Testis (tissue), 3 donors: Measurements from ENCODE around the gene RAB1A. TPM values are rescaled to one million over a fixed set of nuclear protein-coding genes. Genes with fewer than 3 reads are reported as not detected.

Source experiments
- DNase-seq: peaks from one replicate; pipeline ENCODE4 v3.0.0-alpha.2; 2019
- H3K27ac ChIP-seq, 2 donors: fragments of 200-600 bp; sonication (generic); one replicate each; pipeline ENCODE4 v1.5.1; 2019
- H3K27me3 ChIP-seq: fragments of 200-600 bp; sonication (generic); one replicate; pipeline ENCODE4 v1.5.1; 2019
- H3K36me3 ChIP-seq: fragments of 200-600 bp; sonication (generic); one replicate; pipeline ENCODE4 v1.5.1; 2017; ENCODE audit warnings: low read depth; ENCODE audit errors: missing control alignments
- H3K4me1 ChIP-seq: fragments of 200-600 bp; sonication (generic); one replicate; pipeline ENCODE4 v1.5.1; 2019
- H3K4me3 ChIP-seq, 2 donors: fragments of 200-600 bp; sonication (generic); one replicate each; pipeline ENCODE4 v1.5.1; 2017 to 2019
- H3K9me3 ChIP-seq: fragments of 200-600 bp; sonication (generic); one replicate; pipeline ENCODE4 v1.5.1; 2017
- CTCF ChIP-seq, 3 experiments: fragments of 450-650 bp in 2 of 3; fragments of 200-600 bp in 1 of 3; sonication (generic) in 1 of 3; IDR thresholded peaks; one replicate each; pipeline ENCODE4 v1.5.1; 2016 to 2019; ENCODE audit warnings: antibody characterized with exemption in 3 of 3, mild to moderate bottlenecking in 2 of 3, moderate library complexity in 1 of 3
- POLR2A ChIP-seq: fragments of 450-650 bp; IDR thresholded peaks from one replicate; pipeline ENCODE4 v1.6.1; 2017; ENCODE audit warnings: antibody characterized with exemption, mild to moderate bottlenecking, moderate library complexity
- WGBS, 2 donors: methylation state at CpG; one replicate each; pipeline ENCODE4 v1.1.5; 2018; 5-methylcytosine and 5-hydroxymethylcytosine counted together
- intact Hi-C: fragments of 100-400 bp; cut with DNase I; formaldehyde crosslinking; loops from one replicate; pipeline ENCODE4 v1.15.1; 2023; ENCODE audit warnings: low total_unique reads
- polyA plus RNA-seq: library from polyadenylated mRNA; stranded (reverse); fragments of 350-450 nt; fragmentation: Illumina TruSeq; extraction: RNeasy Lipid Tissue Mini Kit (QIAGEN cat#74804); gene quantifications from one replicate; pipeline ENCODE4 v1.2.3, GENCODE V29; 2014; ENCODE audit warnings: low read depth, low replicate concordance; ENCODE audit not compliant: insufficient read depth
- total RNA-seq, 2 donors: library from RNA; depleted of rRNA; stranded (reverse); fragments of >200 nt; gene quantifications; one replicate each; pipeline ENCODE4 v1.2.3, GENCODE V29; 2016

Gene RAB1A
- total and polyA plus RNA-seq, 3 donors from 2014 or later = 82.0 to 154 (median 113) TPM

DNA sequence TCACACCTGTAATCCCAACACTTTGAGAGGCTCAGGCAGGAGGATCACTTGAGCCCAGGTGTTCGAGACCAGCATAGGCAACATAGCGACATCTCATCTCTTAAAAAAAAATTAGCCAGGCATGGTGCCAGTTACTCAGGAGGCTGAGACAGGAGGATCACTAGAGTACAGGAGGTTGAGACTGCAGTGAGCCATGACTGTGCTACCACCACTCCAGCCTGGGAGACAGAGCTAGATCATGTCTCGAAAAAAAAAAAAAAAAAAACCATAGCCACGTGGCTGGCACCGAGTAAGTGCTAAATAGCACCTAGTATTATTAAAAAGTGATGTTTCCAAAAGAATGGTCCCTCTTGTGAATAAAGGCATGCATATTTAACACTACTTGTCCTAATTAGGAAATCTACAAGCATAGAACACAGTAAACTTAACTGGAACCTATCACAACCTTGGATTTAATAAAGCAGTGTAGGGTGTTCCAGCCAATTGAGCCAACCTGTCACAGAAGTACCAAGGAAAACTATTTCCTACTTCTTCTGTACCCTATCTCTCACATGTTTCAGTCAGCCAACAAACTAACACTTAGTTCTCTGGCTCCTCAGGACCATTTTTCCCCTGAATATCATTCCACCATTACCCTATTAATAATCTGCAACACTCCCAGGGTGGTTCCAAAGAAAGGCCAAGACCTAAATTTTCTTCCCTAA, 8.8 kb downstream of the RAB1A start:
- Histone ChIP-seq H3K36me3 (no peaks in the 10 kb centered on the region), H3K27me3 (no peaks in the 10 kb centered on the region), H3K4me1 (peaks cover 33% of the 10 kb centered on the region), H3K9me3 (no peaks in the 10 kb centered on the region), H3K27ac (peak overlapping the region in 1 of 2 donors; percentile 30), H3K4me3 (no peak overlapping the region)
- WGBS, 2 donors = 65 to 68% methylated on average over 5 of the region's 5 CpGs
- TF ChIP-seq POLR2A (no peak), CTCF (IDR thresholded peaks at IDR 0.05) (no peak)
- intact Hi-C loops = no loop called here
- no peak for DNase-seq

- Histone ChIP-seq H3K27ac (no peak overlapping the region), H3K36me3 (no peaks in the 10 kb centered on the region), H3K27me3 (no peaks in the 10 kb centered on the region), H3K4me1 (peaks cover 14% of the 10 kb centered on the region), H3K9me3 (no peaks in the 10 kb centered on the region), H3K4me3 (no peak overlapping the region)
- intact Hi-C loops = no loop called here
- TF ChIP-seq CTCF (IDR thresholded peaks at IDR 0.05) = no peak
- TF ChIP-seq POLR2A = no peak
- no peak for DNase-seq
These were observed 13.3 kb downstream of the RAB1A start for GRCh38 chr2:65116645-65117044.

- TF ChIP-seq CTCF (IDR thresholded peaks at IDR 0.05) (no peak), POLR2A (no peak)
- intact Hi-C loops = no loop called here
- no peak overlapping the region for H3K27ac ChIP-seq
- DNase-seq = no peak
- no peaks in the 10 kb centered on the region for H3K27me3 ChIP-seq
- H3K4me3 ChIP-seq = no peak overlapping the region
- H3K4me1 ChIP-seq = peaks cover 5% of the 10 kb centered on the region
- no peaks in the 10 kb centered on the region for H3K36me3 ChIP-seq
- H3K9me3 ChIP-seq = no peaks in the 10 kb centered on the region
These were observed 15.0 kb downstream of the RAB1A start for GRCh38 chr2:65114921-65115320.

DNA sequence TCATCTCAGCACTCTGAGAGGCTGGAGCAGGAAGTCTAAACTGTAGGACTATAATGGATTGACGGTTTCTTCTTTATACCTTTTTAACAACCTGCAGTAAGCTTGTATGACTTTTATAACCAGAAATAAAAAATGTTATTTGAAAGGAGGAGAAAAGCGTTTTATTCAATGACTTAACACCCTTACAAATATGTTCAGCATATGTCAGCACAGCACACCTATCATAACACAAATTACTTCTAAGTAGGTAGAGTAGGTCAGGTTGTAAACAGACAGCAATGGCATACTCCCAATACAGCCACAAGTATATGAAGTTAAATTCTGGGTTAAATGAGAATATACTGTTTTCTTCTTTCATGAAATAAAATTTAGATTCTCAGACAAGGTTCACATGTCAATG, 16.1 kb downstream of the RAB1A start:
- Histone ChIP-seq H3K36me3 (no peaks in the 10 kb centered on the region), H3K4me1 (peaks cover 4% of the 10 kb centered on the region), H3K9me3 (no peaks in the 10 kb centered on the region), H3K4me3 (no peak overlapping the region), H3K27me3 (no peaks in the 10 kb centered on the region), H3K27ac (no peak overlapping the region)
- intact Hi-C loops = no loop called here
- 72 to 77% methylated on average over 2 of the region's 2 CpGs for WGBS, 2 donors
- TF ChIP-seq POLR2A (no peak), CTCF (IDR thresholded peaks at IDR 0.05) (no peak)
- DNase-seq = no peak

GRCh38 chr2:65113229-65113628, 16.7 kb downstream of the RAB1A start:
- Histone ChIP-seq H3K36me3 (no peaks in the 10 kb centered on the region), H3K9me3 (no peaks in the 10 kb centered on the region), H3K4me1 (no peaks in the 10 kb centered on the region), H3K27ac (no peak overlapping the region), H3K4me3 (no peak overlapping the region), H3K27me3 (no peaks in the 10 kb centered on the region)
- no peak for DNase-seq
- WGBS, 2 donors = 96 to 97% methylated on average over 4 of the region's 4 CpGs
- no peak for TF ChIP-seq POLR2A
- no peak for TF ChIP-seq CTCF (IDR thresholded peaks at IDR 0.05)
- intact Hi-C loops = no loop called here
